8988T (cell line): Measurements from ENCODE around the gene SEMA4B.
A peak's percentile ranks its signal among the peaks of the same experiment; 100 is the strongest.
"Not testable (repeated sequence)": the region's sequence is repeated elsewhere in the genome, so short reads cannot be mapped to it uniquely, and the experiment has no call there.

Experiments
- DNase-seq: peaks from one replicate; pipeline ENCODE4 v3.0.0; 2011

Gene SEMA4B

DNA sequence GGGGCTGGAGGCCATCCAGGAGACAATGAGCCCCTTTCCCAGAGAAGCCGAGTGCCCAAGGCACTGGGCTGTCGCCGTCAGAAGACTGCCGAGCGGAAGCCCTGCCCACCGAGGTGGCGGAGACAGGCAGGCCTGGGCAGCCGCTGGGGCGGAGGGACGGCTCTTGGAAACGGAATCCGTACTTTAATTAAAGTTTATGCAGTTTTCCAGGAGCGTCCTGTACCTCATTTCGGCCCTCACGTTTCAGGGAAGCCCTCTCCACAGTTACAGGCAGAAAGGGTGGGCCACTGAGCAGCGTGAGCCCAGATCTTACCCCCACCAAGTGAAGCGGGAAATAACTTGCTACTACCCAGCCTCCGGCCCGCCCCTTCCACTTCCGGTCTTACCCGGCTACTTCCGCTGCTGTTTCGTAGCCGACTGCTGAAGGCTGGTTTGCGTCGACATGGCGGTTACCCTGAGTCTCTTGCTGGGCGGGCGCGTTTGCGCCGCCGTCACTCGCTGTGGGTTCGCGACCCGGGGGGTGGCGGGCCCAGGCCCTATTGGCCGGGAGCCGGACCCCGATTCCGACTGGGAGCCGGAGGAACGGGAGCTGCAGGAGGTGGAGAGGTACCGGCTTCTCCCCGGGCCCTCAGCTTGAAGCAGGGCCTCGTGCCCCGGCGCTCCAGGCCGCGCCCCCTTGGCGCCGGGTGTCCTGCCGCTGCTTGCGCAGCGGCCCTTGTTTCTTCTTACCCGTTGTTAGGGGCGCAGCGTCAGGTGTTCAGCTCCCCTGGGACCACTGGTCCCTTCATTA, 64.3 kb downstream of the SEMA4B start, which contains the start of gene NGRN:
Gene NGRN, plus strand, starts transcription at position 402 of the 790 bp plus-strand sequence. Its CDS starts 41 bp downstream, at position 443.
- peak; percentile 37 for DNase-seq

DNA sequence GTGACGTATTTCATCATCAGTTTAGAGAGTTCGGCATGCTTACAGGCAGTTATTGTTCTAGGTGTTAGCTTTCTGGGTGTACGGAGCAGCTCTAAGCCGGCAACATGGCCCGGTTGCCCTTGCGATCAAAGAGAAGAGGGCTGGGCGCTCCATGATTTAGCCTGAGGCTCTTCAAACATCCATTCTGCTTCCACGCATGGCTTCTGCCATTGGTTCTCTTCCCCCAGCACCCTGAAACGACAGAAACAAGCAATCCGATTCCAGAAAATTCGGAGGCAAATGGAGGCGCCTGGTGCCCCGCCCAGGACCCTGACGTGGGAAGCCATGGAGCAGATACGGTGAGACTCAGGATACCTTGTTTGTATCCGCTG, 64.9 kb downstream of the SEMA4B start:
- DNase-seq, result no peak

DNA sequence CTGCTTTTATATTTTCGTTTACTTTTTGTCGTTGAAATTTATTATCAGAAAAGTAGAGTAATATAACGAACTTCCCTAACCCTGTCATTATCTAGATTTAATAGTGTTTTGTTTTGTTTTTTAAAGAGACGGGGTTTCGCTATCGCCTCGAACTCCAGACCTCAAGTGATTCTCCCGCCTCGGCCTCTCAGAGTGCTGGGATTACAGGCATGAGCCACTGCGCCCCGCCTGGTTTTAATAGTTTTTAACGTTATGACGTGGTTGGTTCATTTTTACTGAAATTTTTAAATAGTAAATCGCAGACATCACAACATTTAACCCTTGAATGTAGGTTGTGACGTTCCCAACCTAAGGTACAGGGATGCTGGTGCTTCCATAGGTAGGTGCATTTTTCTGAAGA, 65.4 kb downstream of the SEMA4B start:
- DNase-seq, result no peak

DNA sequence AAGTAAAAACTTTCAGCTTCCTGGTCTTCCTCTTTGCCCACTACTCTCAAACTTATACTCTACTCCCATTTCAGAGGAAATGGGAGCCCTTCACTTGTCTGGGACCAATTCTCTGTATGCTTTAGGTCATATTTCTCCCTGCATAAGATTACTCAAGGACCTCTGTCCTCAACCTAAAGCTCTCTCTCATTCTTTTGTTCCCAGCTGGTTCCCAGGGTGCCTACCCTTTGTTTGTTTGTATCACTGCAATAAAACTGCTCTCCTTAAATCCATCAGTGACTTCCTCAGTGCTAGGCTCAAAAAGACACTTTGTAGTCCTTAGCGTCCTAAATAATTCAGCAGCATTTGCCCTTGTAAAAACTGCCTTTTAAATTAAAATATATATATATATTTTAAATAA, 67.3 kb downstream of the SEMA4B start:
- DNase-seq, result no peak

DNA sequence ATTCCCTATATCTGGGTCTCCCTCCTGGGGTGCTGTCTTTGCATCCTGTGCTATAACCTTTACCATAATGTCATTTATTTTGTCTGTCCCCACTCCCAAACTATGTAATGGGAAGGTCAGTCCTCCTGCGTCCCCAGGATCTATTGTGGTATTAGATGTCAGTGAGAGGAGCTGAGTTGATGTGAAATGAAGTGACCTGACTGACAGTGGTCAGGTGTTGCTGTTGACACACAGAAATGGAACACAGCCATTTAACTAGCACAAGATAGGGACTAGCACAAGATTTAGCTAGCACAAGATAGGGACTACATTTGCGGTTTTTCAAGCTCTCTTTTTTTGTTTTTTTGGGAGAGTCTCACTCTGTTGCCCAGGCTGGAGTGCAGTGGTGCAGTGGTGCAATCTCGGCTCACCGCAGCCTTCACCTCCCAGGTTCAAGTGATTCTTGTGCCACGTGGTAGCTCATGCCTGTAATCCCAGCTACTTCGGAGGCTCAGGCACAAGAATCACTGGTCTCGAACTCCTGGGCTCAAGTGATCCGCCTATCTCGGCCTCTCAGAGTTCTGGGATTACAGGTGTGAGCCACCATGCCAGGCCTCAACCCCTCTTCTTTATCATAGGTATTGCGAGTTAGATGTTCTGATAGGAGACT, 69.5 kb downstream of the SEMA4B start:
- no peak for DNase-seq

DNA sequence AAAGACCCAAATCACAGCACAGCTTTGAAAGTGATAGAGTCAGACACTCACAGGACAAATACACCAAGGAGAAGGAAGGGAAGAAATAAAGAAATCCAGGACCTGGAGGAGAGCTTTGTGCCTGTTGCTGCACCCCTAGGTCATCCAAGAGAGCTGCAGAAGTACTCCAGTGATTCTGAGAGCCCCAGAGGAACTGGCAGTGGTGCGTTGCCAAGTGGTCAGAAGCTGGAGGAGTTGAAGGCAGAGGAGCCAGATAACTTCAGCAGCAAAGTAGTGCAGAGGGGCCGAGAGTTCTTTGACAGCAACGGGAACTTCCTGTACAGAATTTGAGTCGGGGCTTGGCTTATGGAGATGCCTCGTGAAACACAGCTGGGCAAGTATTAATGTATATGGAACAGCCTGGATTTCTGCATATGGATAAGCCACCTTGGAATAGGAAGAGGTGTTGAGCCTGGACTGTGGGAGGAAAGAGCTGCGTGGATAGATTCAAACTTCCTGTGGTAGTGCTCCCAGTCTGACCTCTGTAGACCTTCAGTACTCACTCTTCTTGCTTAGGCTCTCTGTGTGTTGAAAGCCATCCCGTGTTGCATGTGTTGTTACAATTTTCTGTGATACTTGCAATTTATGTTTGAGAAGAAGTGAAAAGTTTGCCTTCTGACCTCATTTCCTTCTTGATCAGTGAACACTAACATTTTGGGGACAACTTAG, 70.5 kb downstream of the SEMA4B start:
- DNase-seq, result no peak

DNA sequence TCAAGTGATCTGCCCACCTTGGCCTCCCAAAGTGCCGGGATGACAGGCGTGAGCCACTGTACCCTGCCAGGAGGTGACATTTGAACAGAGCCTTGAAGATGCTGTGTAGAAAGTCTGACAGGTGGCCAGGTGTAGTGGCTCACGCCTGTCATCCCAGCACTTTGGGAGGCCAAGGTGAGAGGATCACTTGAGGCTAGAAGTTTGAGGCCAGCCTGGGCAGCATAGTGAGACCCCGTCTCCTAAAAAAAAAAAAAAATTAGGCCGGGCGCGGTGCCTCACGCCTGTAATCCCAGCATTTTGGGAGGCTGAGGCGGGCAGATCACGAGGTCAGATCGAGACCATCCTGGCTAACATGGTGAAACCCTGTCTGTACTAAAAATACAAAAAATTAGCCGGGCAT, 77.3 kb downstream of the SEMA4B start:
- DNase-seq, result not testable (repeated sequence)
